DMS53 treated with DMSO at 0.1 percent for 48 hours (cell line): ENCODE results near the gene MALSU1.

Experiments used
- DNase-seq: peaks from one replicate; lab custom pipeline; 2025; ENCODE audit not compliant: unreplicated experiment; lab: John Stamatoyannopoulos, UW

Gene MALSU1

GRCh38 chr7:23298885-23299769 is at the start of gene MALSU1:
Gene MALSU1, plus strand, starts transcription at chr7:23299339. Its CDS starts 14 bp downstream, at chr7:23299353.
- DNase-seq, result peak; percentile 99

- no peak for DNase-seq
Measured at GRCh38 chr7:23249486-23249885, 49.7 kb upstream of the MALSU1 start.

- no peak for DNase-seq
Measured at GRCh38 chr7:23254051-23254681, 45.0 kb upstream of the MALSU1 start.

GRCh38 chr7:23256731-23257130 is 42.4 kb upstream of the MALSU1 start:
- DNase-seq, result no peak

GRCh38 chr7:23260371-23260770 is 38.8 kb upstream of the MALSU1 start:
- no peak for DNase-seq

GRCh38 chr7:23261843-23262452 is 37.2 kb upstream of the MALSU1 start:
- peak; percentile 77 for DNase-seq

- no peak for DNase-seq
Measured at GRCh38 chr7:23264916-23265458, 34.2 kb upstream of the MALSU1 start.

GRCh38 chr7:23266918-23267317 is 32.2 kb upstream of the MALSU1 start:
- no peak for DNase-seq

GRCh38 chr7:23267357-23267756 is 31.8 kb upstream of the MALSU1 start:
- DNase-seq, result no peak

GRCh38 chr7:23268167-23268566 is 31.0 kb upstream of the MALSU1 start:
- no peak for DNase-seq

GRCh38 chr7:23268746-23269145 is 30.4 kb upstream of the MALSU1 start:
- DNase-seq, result no peak

- DNase-seq, result no peak
Measured at GRCh38 chr7:23272275-23272674, 26.9 kb upstream of the MALSU1 start.

GRCh38 chr7:23273141-23273599 is 26.0 kb upstream of the MALSU1 start:
- peak; percentile 98 for DNase-seq

- DNase-seq, result no peak
Measured at GRCh38 chr7:23275912-23276311, 23.2 kb upstream of the MALSU1 start.

GRCh38 chr7:23276376-23276775 is 22.8 kb upstream of the MALSU1 start:
- DNase-seq, result no peak

GRCh38 chr7:23276947-23277346 is 22.2 kb upstream of the MALSU1 start:
- DNase-seq, result no peak

- peak; percentile 90 for DNase-seq
Measured at GRCh38 chr7:23277359-23277989, 21.7 kb upstream of the MALSU1 start.

GRCh38 chr7:23279819-23280525 is 19.2 kb upstream of the MALSU1 start:
- no peak for DNase-seq

- no peak for DNase-seq
Measured at GRCh38 chr7:23283086-23283485, 16.1 kb upstream of the MALSU1 start.

GRCh38 chr7:23284871-23285270 is 14.3 kb upstream of the MALSU1 start:
- no peak for DNase-seq
